CD4-positive, alpha-beta T cell treated with Interleukin-6 at 100 ng/mL for 8 hours (primary cell): ENCODE results near the gene PRSS36.
"Not testable (repeated sequence)": the region's sequence is repeated elsewhere in the genome, so short reads cannot be mapped to it uniquely, and the experiment has no call there.

Experiments used
- DNase-seq: peaks from one replicate; pipeline ENCODE4 v3.0.0-alpha.2; 2020; ENCODE audit warnings: mixed read lengths, low spot score

Gene PRSS36

GRCh38 chr16:31183432-31184428, 33.9 kb upstream of the PRSS36 start:
- no peak for DNase-seq

DNA sequence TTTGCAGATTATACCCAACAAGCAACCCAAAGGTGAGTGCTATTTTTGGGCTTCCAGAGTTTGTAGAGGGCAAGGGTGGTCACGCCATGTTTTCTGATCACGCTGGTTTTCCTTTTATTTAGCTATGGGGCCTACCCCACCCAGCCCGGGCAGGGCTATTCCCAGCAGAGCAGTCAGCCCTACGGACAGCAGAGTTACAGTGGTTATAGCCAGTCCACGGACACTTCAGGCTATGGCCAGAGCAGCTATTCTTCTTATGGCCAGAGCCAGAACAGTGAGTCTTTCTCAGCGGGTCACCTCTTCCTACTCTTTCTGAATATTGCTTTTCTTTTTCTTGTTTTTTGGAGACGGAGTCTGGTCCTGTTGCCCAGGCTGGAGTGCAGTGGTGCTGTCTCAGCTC, 32.5 kb upstream of the PRSS36 start:
- DNase-seq = no peak

DNA sequence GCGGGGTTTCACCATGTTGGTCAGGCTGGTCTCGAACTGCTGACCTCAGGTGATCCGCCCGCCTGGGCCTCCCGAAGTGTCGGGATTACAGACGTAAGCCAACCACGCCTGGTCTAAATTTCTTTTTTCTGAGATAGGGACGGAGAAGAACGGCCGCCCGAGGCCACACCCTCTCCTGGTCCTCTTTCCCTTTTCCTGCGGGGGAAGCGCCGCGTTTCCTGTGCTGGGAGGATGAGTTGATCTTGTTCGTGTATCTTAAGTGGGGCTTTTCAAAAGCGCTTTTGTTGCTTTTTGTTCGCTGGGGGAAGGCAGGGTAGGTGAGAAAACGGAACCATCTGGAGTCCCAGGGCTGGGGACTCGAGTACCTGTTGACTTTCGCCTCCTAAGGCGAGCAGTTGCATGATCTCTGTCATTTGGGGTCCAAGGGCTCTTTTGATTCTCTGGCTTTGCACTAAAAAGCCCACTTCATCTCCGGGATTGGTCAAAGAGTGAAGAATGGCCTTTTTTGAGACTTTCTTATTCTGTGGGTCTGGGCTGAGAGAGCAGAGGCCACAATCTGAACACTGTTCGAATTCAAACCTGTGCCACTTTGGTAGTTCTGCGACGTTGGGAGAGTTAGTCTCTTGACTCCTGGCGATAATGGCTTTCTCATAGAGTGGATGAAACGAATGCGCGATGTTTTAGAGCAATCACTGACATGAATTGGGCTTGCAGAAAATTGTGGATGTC, 31.4 kb upstream of the PRSS36 start:
- no peak for DNase-seq

GRCh38 chr16:31179747-31180459, 30.0 kb upstream of the PRSS36 start, which contains the start of gene FUS:
Gene FUS, plus strand, starts transcription at chr16:31180139. Its CDS starts 76 bp downstream, at chr16:31180215.
- DNase-seq = peak; percentile 89

- no peak for DNase-seq
These were observed 29.4 kb upstream of the PRSS36 start for GRCh38 chr16:31179219-31179746.

GRCh38 chr16:31177136-31177535, 27.3 kb upstream of the PRSS36 start:
- DNase-seq = peak; percentile 67

- DNase-seq = not testable (repeated sequence)
These were observed 20.2 kb upstream of the PRSS36 start for GRCh38 chr16:31170048-31170447.

GRCh38 chr16:31168848-31169247, 19.0 kb upstream of the PRSS36 start:
- no peak for DNase-seq

GRCh38 chr16:31167315-31167714, 17.4 kb upstream of the PRSS36 start:
- no peak for DNase-seq

- DNase-seq = no peak
These were observed 7.3 kb upstream of the PRSS36 start for GRCh38 chr16:31157136-31157535.

DNA sequence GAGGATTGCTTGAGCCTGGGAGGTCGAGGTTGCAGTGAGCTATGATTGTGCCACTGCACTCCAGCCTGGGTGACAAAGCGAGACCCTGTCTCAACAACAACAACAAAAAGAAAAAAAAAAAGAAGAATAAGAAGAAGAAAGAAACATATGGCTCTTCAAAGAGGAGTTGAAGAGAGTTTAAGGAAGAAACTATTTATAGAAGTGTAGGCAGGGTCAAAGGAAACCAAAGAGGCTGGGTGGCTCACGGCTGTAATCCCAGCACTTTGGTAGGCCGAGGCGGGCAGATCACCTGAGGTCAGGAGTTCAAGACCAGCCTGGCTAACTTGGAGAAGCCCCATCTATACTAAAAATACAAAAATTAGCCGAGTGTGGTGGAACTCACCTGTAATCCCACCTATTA, 1.1 kb upstream of the PRSS36 start:
- DNase-seq = not testable (repeated sequence)

- no peak for DNase-seq
These were observed 534 bp downstream of the PRSS36 start for GRCh38 chr16:31149332-31149731.

- no peak for DNase-seq
These were observed 970 bp downstream of the PRSS36 start for GRCh38 chr16:31148896-31149295.

GRCh38 chr16:31148281-31148728, 1.6 kb downstream of the PRSS36 start:
- no peak for DNase-seq

DNA sequence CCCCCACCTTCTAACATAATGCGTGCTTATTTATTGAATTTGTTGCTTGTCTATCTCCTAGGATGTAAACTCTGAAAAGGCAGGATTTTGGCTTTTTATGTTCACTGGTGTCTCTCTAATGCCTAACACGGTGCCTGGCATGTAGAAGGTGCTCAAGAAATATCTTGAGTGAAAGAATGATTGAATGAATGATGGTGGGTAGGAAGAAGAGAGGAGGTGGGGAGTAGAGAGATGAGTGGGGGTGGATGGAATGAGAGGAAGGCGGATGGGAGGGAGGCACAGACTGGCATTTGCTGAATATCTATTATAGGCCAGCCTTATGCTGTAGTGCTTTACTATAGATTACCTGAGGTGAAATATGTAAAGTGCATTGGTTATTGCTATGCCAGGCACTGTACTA, 2.3 kb downstream of the PRSS36 start:
- DNase-seq = no peak

DNA sequence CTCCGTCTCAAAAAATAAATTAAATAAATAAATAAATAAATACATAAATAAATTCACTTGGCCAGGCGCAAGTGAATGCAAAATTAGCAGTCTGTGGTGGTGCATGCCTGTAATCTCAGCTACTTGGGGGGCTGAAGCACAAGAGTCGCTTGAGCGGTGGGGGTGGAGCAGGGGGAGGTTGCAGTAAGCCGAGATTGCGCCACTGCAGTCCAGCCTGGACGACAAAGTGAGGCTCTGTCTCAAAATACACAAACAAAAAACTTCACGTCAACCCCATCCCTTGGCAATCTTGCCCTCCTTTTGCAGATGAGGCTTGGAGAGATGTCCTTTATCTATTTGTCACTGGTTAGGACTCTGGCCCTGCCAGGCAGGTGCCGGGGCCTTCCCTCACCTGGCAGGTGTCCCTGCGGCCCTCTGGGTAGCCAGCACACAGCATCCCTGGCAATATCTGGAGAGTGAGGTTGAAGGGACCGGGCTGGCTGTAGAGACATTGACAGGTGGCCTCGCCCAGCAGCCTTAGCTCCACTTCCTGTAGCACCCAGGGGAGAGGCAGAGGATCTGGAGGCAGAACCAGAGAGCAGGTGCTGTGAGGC, 4.4 kb downstream of the PRSS36 start:
- no peak for DNase-seq

GRCh38 chr16:31144418-31144817, 5.4 kb downstream of the PRSS36 start:
- not testable (repeated sequence) for DNase-seq

DNA sequence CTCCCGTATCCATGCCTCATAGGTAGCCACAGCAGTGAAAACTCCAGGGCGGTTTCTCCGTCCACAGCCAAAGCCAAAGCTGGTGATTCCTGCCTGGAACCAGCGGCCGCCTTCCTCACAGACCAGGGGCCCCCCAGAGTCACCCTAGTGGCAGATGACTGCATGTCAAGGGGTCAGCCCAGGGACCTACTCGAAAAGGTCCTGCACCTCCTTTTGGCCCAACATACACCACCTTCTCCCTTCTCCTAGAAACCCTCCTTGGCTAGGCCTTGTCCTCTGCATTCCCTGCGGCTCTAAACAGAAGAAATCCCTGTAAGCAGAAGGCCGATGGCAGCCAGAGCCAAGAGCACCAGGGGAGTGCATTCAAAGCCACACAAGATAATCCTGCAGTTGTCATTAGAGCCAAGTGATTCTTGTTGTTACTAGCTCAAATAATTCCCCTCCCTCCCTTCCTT, 6.1 kb downstream of the PRSS36 start:
- no peak for DNase-seq

DNA sequence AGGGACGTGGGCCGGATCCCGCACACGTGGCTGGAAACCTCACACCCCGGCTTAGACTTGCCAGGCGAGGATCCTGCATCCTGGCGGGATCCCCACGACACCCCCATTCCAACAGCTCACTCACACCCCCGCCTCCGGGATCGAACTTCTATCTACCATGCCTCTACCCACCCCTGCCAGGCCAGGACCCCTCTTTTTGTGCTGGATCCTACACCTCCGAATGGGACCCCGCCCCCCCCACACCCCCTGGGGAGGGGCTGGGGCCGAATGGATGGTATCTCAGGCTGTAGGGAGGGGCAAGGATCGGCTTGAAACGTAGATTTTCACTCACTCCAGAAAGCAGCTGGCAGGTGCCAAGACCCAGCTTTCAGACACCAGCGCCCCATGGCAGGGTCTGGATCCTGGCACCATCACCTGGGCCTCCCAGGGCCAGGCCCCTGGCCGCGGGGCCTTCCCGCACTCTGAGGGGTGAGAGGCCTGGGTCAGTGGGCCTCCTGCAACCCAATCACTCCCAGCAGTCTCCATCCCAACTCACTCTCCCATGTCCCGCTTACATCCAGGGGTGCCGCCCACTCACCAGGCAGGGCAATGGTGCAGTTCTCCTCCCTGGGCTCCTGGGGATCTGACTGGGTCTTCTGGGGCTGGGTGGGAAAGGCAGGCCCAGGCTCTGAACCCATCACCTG, 6.7 kb downstream of the PRSS36 start:
- DNase-seq = no peak

- peak; percentile 100 for DNase-seq
These were observed 7.5 kb downstream of the PRSS36 start for GRCh38 chr16:31142109-31143010.
